Endometrium (tissue), 2 donors: Measurements from ENCODE around the gene HTR7.

Experiments used
- FAIRE-seq: peaks from 2 replicates; lab custom pipeline; 2012; peaks lifted over from hg19 to GRCh38; lab: Jason Lieb, UNC
- donor health status: control.
- donor health status: control.

HTR7 gene

DNA sequence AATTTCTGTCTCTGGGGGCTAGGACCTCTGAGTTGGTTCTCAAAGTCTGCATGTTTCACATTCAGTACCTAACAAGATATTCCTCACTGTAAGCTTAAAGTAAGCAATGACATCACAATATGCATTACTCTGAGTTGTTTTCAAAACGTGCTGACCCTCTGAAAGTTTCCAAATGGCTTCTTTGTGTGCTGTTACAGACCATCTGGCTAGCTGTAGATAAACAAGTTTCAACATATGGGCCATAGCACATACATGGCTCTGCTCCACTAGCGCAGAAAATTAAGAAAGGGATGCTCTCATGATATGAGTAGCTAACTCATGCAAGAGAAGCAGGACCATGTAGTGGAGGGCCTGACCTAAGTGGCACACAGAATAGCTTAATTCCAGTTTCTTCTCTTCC lies 119.0 kb downstream of the HTR7 start:
- no peak for FAIRE-seq

GRCh38 chr10:90734415-90734814 lies 123.4 kb downstream of the HTR7 start:
- FAIRE-seq = no peak

- no peak for FAIRE-seq
Measured at GRCh38 chr10:90732581-90732980, 125.3 kb downstream of the HTR7 start.

DNA sequence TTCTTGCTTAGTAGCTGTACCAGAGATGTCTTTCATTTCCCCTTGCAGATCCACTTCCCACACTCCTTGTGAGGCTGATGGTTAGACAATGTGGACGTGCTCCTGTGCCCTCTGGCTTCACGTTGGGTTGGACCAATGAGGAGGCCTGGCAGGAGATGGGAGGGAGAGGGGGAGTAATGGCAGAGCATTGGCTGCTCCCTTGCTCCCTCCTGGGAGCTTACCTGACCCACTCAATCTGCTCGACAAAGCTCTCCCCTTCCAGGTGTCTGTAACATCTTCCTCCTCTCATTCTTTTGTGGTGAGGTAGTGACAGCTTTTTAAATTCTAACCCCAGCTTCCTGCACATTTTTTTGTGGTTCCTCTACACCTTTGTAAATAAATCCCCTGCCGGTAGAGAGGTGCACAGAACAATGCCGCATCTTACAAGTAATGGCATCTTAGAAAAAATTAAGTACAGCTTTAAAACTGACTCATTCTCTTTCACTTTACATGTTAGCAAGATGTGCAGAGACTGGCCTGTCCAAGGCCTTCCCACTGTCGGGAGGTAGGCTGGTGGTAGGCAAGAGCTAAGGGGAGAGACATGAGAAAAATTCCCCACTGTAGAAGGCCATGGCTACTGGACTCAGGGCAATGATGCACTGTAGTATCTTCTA lies 134.3 kb downstream of the HTR7 start:
- FAIRE-seq = no peak

DNA sequence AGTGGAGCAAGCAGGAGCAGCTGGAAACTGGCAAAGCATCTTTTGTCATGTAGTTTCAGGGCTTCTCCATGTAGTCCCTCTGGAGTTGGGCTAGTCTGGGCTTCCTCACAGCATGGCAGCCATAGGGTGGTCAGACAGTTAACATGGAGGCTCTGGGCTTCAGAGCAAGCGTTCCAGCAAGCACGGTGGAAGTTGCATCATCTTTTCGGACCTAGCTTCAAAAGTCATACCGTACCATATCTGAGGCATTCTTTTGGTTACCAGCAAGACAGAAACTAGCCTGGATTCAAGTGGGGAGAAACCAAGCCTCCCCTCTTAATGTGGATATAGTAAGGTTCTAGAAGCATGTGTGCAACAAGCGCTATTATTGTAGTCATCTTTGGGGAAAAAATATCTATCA lies 135.0 kb downstream of the HTR7 start:
- no peak for FAIRE-seq

DNA sequence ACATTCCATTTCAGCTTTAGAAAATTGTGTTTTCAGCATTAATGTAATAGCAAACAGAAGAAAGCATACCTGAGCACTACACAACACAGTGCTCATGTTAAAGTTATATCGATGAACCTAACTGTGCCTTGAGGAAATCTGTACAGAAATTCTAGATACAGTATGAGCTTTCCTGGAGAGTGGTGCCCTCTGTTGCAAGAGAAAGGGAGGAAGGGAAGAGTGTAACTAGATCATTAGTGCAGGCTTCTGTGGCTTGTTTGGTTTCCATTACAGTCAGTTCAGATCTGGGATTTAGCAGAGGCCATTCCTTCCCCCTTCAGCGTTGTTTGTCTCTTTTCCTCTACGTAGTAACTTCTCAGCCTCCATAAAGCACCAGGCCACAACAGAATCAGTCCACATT lies 139.7 kb downstream of the HTR7 start:
- no peak for FAIRE-seq

DNA sequence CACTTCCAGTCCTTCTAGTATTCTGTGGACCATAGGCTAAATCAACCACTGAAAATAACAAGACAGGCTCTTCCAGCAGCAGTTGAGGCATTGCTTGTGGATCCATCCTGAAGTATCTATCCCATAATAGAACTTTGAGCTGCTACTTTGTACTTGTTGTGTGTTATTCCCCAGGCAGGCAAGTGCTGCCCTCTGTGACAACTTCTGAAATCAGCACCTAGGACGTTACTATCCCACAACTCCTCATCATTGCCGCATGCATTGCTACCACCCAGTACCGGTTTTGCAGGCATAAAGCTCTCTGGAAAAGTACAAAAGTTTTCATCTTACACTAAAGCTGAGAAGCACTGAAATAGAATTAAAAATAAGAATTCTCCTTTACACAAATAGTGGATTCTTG lies 145.3 kb downstream of the HTR7 start:
- FAIRE-seq = no peak

- FAIRE-seq = no peak
Measured at GRCh38 chr10:90709727-90710126, 148.1 kb downstream of the HTR7 start.

DNA sequence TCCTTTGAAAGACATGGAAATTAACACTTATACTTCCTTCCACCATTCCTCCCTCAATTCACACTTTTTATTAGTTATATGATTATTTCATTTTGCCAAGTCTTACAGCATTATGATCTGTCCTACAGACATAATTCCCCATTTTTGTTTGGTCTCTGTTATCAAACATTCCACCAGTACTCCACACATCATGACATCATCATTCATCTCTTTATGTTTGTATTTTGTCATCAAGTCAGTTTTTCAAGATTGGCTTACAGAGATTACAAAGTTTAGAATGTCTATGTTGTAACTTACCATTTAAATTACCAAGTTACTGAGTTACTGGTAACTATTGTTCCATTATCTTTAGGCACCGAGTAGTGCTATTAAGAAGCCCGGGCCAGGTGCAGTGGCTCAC lies 150.2 kb downstream of the HTR7 start:
- FAIRE-seq = no peak

GRCh38 chr10:90701428-90701827 lies 156.4 kb downstream of the HTR7 start:
- FAIRE-seq = no peak

GRCh38 chr10:90695915-90696676 lies 161.7 kb downstream of the HTR7 start:
- no peak for FAIRE-seq
